Measurements from ENCODE around the gene MMRN1.

MMRN1 gene

DNA sequence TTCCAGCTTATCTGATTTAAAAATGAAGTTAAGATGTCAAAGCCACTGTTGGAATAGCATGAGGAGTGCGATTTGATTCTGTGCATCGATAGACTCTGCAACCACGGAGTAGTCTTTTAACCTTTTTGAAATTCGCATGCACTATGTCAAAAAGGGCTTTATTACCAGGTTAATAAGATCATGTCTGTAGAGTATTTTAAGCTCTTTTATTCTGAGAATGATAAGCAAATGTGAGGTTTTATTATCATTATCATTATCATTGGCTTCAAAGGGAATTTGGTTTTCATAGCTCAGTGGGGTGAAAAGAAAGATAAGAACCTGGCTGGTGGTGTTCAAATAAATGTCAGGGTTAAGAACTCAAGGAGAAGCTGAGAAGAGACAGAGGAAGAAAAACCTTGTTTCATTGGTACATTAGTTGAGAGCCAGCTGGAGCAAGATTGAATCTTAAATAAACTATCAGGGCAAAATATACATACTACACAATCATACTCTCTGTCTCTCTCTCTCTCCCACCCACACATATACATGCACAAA is 102.6 kb downstream of the MMRN1 start:
- DNase-seq, result no peak

GRCh38 chr4:89998469-89999011 is 103.9 kb downstream of the MMRN1 start:
- DNase-seq, result no peak

- no peak for DNase-seq
These were observed 106.4 kb downstream of the MMRN1 start for GRCh38 chr4:90001023-90001422.

DNA sequence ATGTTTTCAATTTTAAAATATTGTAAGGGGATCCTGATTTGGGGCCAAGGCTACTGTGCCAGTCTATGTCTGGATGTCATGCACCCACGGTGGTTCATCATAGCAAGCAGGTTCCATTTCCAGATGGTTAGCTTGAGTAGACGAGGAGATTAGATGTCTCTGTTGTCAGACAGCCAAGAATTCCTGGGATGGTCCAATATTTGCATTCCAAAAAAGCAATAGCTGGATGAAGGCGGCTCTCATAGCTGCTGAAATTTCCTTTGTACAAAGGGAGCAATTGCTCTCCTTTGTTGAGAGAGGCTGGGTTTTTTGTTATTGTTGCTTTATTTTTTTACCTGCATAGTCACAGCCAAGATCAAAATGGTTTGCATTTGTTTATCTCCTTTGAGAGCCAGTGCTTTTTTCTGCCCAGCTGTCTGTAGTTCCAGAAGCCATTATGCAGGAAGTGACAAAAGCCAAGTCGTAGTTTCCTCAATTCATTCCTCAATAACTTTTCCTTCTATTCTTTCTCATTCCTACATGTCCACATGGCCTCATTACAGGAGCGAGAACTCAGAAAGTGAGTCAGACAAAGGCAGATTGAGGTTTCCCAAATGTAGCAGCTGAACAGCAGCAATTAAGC is 107.9 kb downstream of the MMRN1 start:
- DNase-seq, result no peak

All from activated CD4-positive, alpha-beta T cell treated with anti-CD3 and anti-CD28 coated beads, Interleukin-10, Interleukin-2, amounts not matched to agents 100 ng/mL and 50 ng/mL, durations not matched to agents 16 hours and 8 hours (primary cell).